OCI-LY3 (cell line): ENCODE data around the gene KBTBD7.

Experiments used
- H2AFZ ChIP-seq: fragments of 200-600, 300-600 bp; shearing (Covaris generic); 2 replicates; pipeline ENCODE4 v1.6.0; 2014; ENCODE audit warnings: antibody characterized with exemption, low read depth, low read length
- H3K27ac ChIP-seq: fragments of 200-600, 300-600 bp; sonication (generic); 2 replicates; pipeline ENCODE4 v1.5.1; 2014; ENCODE audit warnings: mild to moderate bottlenecking, low read length, moderate library complexity, mixed read lengths
- H3K27me3 ChIP-seq: fragments of 200-600, 300-600 bp; sonication (generic); 2 replicates; pipeline ENCODE4 v1.6.1; 2014; ENCODE audit warnings: low read depth, low read length, mixed read lengths
- H3K36me3 ChIP-seq: fragments of 200-600, 300-600 bp; sonication (generic); replicated peaks from 2 replicates; pipeline ENCODE3; 2014; ENCODE audit warnings: low read depth, low read length, mixed read lengths
- H3K4me1 ChIP-seq: fragments of 300-600, 200-600 bp; sonication (generic); 2 replicates; pipeline ENCODE4 v1.6.1; 2014; ENCODE audit warnings: low read length, mixed read lengths
- H3K4me2 ChIP-seq: fragments of 200-600, 300-600 bp; sonication (generic); 2 replicates; pipeline ENCODE4 v1.6.1; 2014; ENCODE audit warnings: low read length, mixed read lengths
- H3K4me3 ChIP-seq: fragments of 300-600, 200-600 bp; sonication (generic); 2 replicates; pipeline ENCODE4 v1.5.1; 2014; ENCODE audit warnings: antibody characterized with exemption, mild to moderate bottlenecking, low read length, moderate library complexity
- H3K79me2 ChIP-seq: fragments of 300-600, 200-600 bp; shearing (Covaris generic); 2 replicates; pipeline ENCODE4 v1.6.1; 2014; ENCODE audit warnings: mild to moderate bottlenecking, low read length, mixed read lengths
- H3K9ac ChIP-seq: fragments of 300-600, 200-600 bp; shearing (Covaris generic); 2 replicates; pipeline ENCODE4 v1.6.0; 2014; ENCODE audit warnings: mild to moderate bottlenecking, low read length, moderate library complexity
- H3K9me3 ChIP-seq: fragments of 200-600, 300-600 bp; shearing (Covaris generic); 2 replicates; pipeline ENCODE4 v1.6.1; 2014; ENCODE audit warnings: low read length, mixed read lengths; ENCODE audit not compliant: insufficient read depth
- H4K20me1 ChIP-seq: fragments of 200-600, 300-600 bp; sonication (generic); 2 replicates; pipeline ENCODE4 v1.6.1; 2016; ENCODE audit warnings: low read length, mixed read lengths; ENCODE audit not compliant: insufficient read depth
- CTCF ChIP-seq: fragments of 200-600, 300-600 bp; sonication (generic); IDR thresholded peaks from 2 replicates; pipeline ENCODE4 v1.5.1; 2014; ENCODE audit warnings: antibody characterized with exemption, low read length, low read depth
- EZH2phosphoT487 ChIP-seq: fragments of 200-600 bp; shearing (Covaris generic); IDR thresholded peaks from 2 replicates; pipeline ENCODE4 v1.6.1; 2018; ENCODE audit warnings: antibody characterized with exemption, mixed run types, low read depth

Gene KBTBD7

GRCh38 chr13:41231786-41232185 lies 37.4 kb upstream of the KBTBD7 start:
- Histone ChIP-seq H3K9me3 (no peaks in the 10 kb centered on the region), H3K27ac (no peak overlapping the region), H3K79me2 (no peaks in the 10 kb centered on the region), H3K27me3 (no peaks in the 10 kb centered on the region), H4K20me1 (no peaks in the 10 kb centered on the region), H3K9ac (no peak overlapping the region), H3K36me3 (peaks cover 20% of the 10 kb centered on the region), H3K4me2 (no peak overlapping the region), H3K4me1 (peaks cover 10% of the 10 kb centered on the region), H2AFZ (no peak overlapping the region), H3K4me3 (no peak overlapping the region)
- no peak for TF ChIP-seq EZH2phosphoT487
- TF ChIP-seq CTCF, result no peak

DNA sequence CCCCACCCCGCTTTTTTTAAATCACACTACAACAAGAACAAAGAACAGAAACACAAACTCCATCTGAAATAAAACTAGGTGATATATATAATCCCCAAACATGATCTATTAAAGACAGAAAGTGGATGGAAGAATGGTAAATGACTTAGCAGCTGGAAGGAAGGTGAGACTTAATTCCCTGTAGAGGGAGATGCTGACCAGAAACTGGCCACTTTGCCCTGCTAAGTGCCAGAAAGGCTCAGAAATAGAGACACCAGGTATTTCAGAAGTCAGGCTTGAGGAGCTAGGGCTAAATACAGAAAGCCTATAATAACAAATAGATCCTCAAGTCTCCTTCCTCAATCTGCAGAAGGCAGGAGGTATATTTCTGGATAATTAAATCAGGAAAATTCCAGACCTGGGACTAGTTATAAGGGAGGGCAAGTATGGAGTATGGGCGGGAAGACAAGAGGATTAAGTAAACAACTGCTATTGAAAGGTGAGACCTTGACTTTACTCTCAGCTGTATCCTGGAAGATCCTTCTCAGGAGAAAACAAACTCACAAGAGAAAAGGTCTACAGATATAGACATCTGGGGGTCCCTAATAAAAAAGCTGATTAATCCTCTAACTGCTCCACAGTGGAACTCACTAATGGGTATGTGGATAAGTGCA lies 36.8 kb upstream of the KBTBD7 start:
- H3K9me3 ChIP-seq, result no peaks in the 10 kb centered on the region
- H3K27me3 ChIP-seq, result no peaks in the 10 kb centered on the region
- H3K36me3 ChIP-seq, result peaks cover 20% of the 10 kb centered on the region
- H3K27ac ChIP-seq, result no peak overlapping the region
- no peak overlapping the region for H3K4me3 ChIP-seq
- no peaks in the 10 kb centered on the region for H4K20me1 ChIP-seq
- H3K4me2 ChIP-seq, result no peak overlapping the region
- TF ChIP-seq EZH2phosphoT487 (no peak), CTCF (no peak)
- no peaks in the 10 kb centered on the region for H3K79me2 ChIP-seq
- peaks cover 10% of the 10 kb centered on the region for H3K4me1 ChIP-seq
- H3K9ac ChIP-seq, result no peak overlapping the region
- no peak overlapping the region for H2AFZ ChIP-seq

DNA sequence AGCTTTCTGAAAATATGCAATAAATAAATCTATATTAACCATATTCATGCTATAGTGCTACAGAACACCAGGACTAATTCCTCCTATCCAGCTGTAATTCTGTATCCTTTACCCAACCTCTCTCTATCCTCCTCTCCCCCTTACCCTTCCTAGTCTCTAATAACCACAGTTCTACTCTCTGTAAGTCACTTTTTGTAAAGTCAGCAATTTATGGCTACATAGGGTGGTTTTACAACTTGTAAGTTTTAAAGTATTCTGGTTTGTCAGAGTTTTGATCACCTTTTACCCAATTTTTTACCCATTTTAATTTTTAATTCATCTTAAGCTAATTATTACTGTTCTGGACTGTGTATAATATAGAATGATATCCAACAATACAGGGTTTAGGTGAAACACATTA lies 35.0 kb upstream of the KBTBD7 start:
- Histone ChIP-seq H3K9me3 (no peaks in the 10 kb centered on the region), H3K4me1 (peaks cover 10% of the 10 kb centered on the region), H3K4me3 (no peak overlapping the region), H2AFZ (no peak overlapping the region), H3K36me3 (peaks cover 20% of the 10 kb centered on the region), H3K4me2 (no peak overlapping the region), H3K27me3 (no peaks in the 10 kb centered on the region), H4K20me1 (no peaks in the 10 kb centered on the region), H3K27ac (no peak overlapping the region), H3K79me2 (no peaks in the 10 kb centered on the region), H3K9ac (no peak overlapping the region)
- TF ChIP-seq EZH2phosphoT487 (no peak), CTCF (no peak)

GRCh38 chr13:41224113-41225110 lies 30.0 kb upstream of the KBTBD7 start:
- Histone ChIP-seq H4K20me1 (no peaks in the 10 kb centered on the region), H3K4me2 (no peak overlapping the region), H3K9ac (no peak overlapping the region), H2AFZ (no peak overlapping the region), H3K36me3 (peaks cover 11% of the 10 kb centered on the region), H3K9me3 (no peaks in the 10 kb centered on the region), H3K79me2 (no peaks in the 10 kb centered on the region), H3K27me3 (no peaks in the 10 kb centered on the region), H3K4me1 (no peaks in the 10 kb centered on the region), H3K4me3 (no peak overlapping the region), H3K27ac (no peak overlapping the region)
- TF ChIP-seq EZH2phosphoT487, result no peak
- no peak for TF ChIP-seq CTCF
